H1 (cell line): ENCODE measurements around the gene EPS8. TPM values are rescaled to one million over a fixed set of nuclear protein-coding genes. Genes with fewer than 3 reads are reported as not detected.

Experiments used
- CTCF ChIA-PET: fragments of 300-600 bp; sonication (Branson Sonifier 250); formaldehyde crosslinking; loops from one replicate; lab custom pipeline; 2021; ENCODE audit not compliant: partially characterized antibody; lab: Charles Lee
- POLR2A ChIA-PET: fragments of 300-600 bp; sonication (Branson Sonifier 250); formaldehyde crosslinking; loops from one replicate; lab custom pipeline; 2021; ENCODE audit warnings: inconsistent platforms; ENCODE audit not compliant: partially characterized antibody; lab: Charles Lee
- DNase-seq, 2 experiments: peaks; one replicate each; pipeline versions ENCODE4 v3.0.0 to v3.0.0-alpha.2; 2010 to 2022; ENCODE audit warnings: low spot score in 2 of 2, low read depth in 1 of 2, mixed read lengths in 1 of 2
- FAIRE-seq: peaks from 2 replicates; lab custom pipeline; 2011; peaks lifted over from hg19 to GRCh38; lab: Jason Lieb, UNC
- H2AFZ ChIP-seq: 2 replicates; pipeline ENCODE4 v1.8.1; 2012; ENCODE audit warnings: low read length, inconsistent platforms
- H2AK5ac ChIP-seq: 2 replicates; pipeline ENCODE4 v1.6.1; 2013; ENCODE audit warnings: low read depth, low read length
- H2BK120ac ChIP-seq: replicated peaks from 2 replicates; pipeline ENCODE3; 2013; ENCODE audit warnings: low read depth, low read length, inconsistent platforms
- H2BK12ac ChIP-seq: 2 replicates; pipeline ENCODE4 v1.6.1; 2013; ENCODE audit warnings: low read depth, low read length
- H2BK15ac ChIP-seq: 2 replicates; pipeline ENCODE4 v1.6.1; 2013; ENCODE audit warnings: low read length
- H2BK20ac ChIP-seq: 2 replicates; pipeline ENCODE4 v1.6.1; 2013; ENCODE audit warnings: low read length
- H2BK5ac ChIP-seq: 2 replicates; pipeline ENCODE4 v1.6.1; 2013; ENCODE audit warnings: low read depth, low read length
- H3K14ac ChIP-seq: 2 replicates; pipeline ENCODE4 v1.6.1; 2013; ENCODE audit warnings: inconsistent platforms; ENCODE audit not compliant: insufficient read length
- H3K18ac ChIP-seq: 2 replicates; pipeline ENCODE4 v1.6.1; 2013; ENCODE audit warnings: low read length; ENCODE audit errors: extremely low read depth
- H3K23ac ChIP-seq: 2 replicates; pipeline ENCODE4 v1.6.1; 2013; ENCODE audit warnings: inconsistent platforms; ENCODE audit not compliant: insufficient read length
- H3K23me2 ChIP-seq: 2 replicates; pipeline ENCODE4 v1.6.1; 2013; ENCODE audit warnings: low read depth, low read length
- H3K27ac ChIP-seq: 2 replicates; pipeline ENCODE4 v1.6.1; 2011; ENCODE audit warnings: low read depth, low read length, inconsistent platforms
- H3K27me3 ChIP-seq, 4 experiments: replicated peaks in 1 of 4; 1 replicate in 1 of 4; 2 replicates in 3 of 4; pipeline versions ENCODE4 v1.6.1 to v1.8.1; 2011 to 2013; ENCODE audit warnings: low read length in 3 of 4, mild to moderate bottlenecking in 3 of 4, inconsistent platforms in 2 of 4, mixed read lengths in 2 of 4, moderate library complexity in 1 of 4; ENCODE audit not compliant: control insufficient read depth in 3 of 4, insufficient read depth in 3 of 4; ENCODE audit errors: extremely low read depth in 1 of 4
- H3K36me3 ChIP-seq, 4 experiments: 2 replicates each; pipeline versions ENCODE4 v1.6.1 to v1.8.1; 2011 to 2013; ENCODE audit warnings: mild to moderate bottlenecking in 4 of 4, low read length in 3 of 4, moderate library complexity in 2 of 4, control low read depth in 1 of 4, inconsistent platforms in 1 of 4; ENCODE audit not compliant: insufficient read depth in 4 of 4, control insufficient read depth in 2 of 4
- H3K4ac ChIP-seq: replicated peaks from 2 replicates; pipeline ENCODE3; 2013; ENCODE audit warnings: low read length, low read depth, mixed read lengths, inconsistent platforms; ENCODE audit not compliant: insufficient read length
- H3K4me1 ChIP-seq, 4 experiments: replicated peaks in 1 of 4; 1 replicate in 1 of 4; 2 replicates in 3 of 4; pipeline versions ENCODE4 v1.6.1 to v1.8.1; 2011 to 2013; ENCODE audit warnings: low read length in 3 of 4, inconsistent platforms in 2 of 4, mixed read lengths in 1 of 4; ENCODE audit not compliant: insufficient read depth in 4 of 4, control insufficient read depth in 3 of 4
- H3K4me2 ChIP-seq, 2 experiments: 2 replicates each; pipeline versions ENCODE4 v1.6.1 to v1.8.1; 2011 to 2013; ENCODE audit warnings: low read depth in 2 of 2, low read length in 2 of 2, control low read depth in 1 of 2, inconsistent platforms in 1 of 2, mild to moderate bottlenecking in 1 of 2; ENCODE audit not compliant: insufficient read depth in 1 of 2
- H3K4me3 ChIP-seq, 4 experiments: fragments of 200-600, 300-600 bp in 1 of 4; sonication (generic), shearing (Covaris generic), sonication (Bioruptor Twin) in 1 of 4; 2 replicates each; pipeline versions ENCODE4 v1.5.1 to v1.8.1; 2011 to 2016; ENCODE audit warnings: low read length in 4 of 4, low read depth in 3 of 4, control low read depth in 2 of 4, inconsistent platforms in 2 of 4, mild to moderate bottlenecking in 2 of 4, mixed read lengths in 1 of 4, moderate library complexity in 1 of 4; ENCODE audit not compliant: insufficient read depth in 2 of 4; ENCODE audit errors: extremely low read depth in 1 of 4
- H3K56ac ChIP-seq: replicated peaks from 2 replicates; pipeline ENCODE3; 2013; ENCODE audit warnings: low read depth, mild to moderate bottlenecking, mixed read lengths, low read length, inconsistent platforms; ENCODE audit not compliant: insufficient read length
- H3K79me1 ChIP-seq: 2 replicates; pipeline ENCODE4 v1.6.1; 2013; ENCODE audit warnings: low read depth, low read length, control low read depth
- H3K79me2 ChIP-seq, 2 experiments: 2 replicates each; pipeline versions ENCODE4 v1.6.1 to v1.8.1; 2012 to 2013; ENCODE audit warnings: low read length in 2 of 2, mild to moderate bottlenecking in 2 of 2, inconsistent platforms in 1 of 2; ENCODE audit not compliant: insufficient read depth in 2 of 2, control insufficient read depth in 1 of 2
- H3K9ac ChIP-seq, 4 experiments: replicated peaks in 1 of 4; 1 replicate in 1 of 4; 2 replicates in 3 of 4; pipeline versions ENCODE4 v1.6.1 to v1.8.1; 2011 to 2013; ENCODE audit warnings: low read depth in 3 of 4, low read length in 3 of 4, control low read depth in 2 of 4, mild to moderate bottlenecking in 2 of 4, moderate library complexity in 2 of 4, inconsistent platforms in 1 of 4; ENCODE audit errors: extremely low read depth in 1 of 4
- H3K9me3 ChIP-seq, 2 experiments: 2 replicates each; pipeline versions ENCODE4 v1.6.1 to v1.8.1; 2012 to 2013; ENCODE audit warnings: mild to moderate bottlenecking in 2 of 2, moderate library complexity in 2 of 2, control low read depth in 1 of 2, inconsistent platforms in 1 of 2, low read depth in 1 of 2, low read length in 1 of 2, mixed read lengths in 1 of 2; ENCODE audit not compliant: insufficient read depth in 2 of 2
- H4K20me1 ChIP-seq, 2 experiments: replicated peaks in 1 of 2; 2 replicates each; pipeline versions ENCODE3 to v1.8.1; 2011 to 2013; ENCODE audit warnings: inconsistent platforms in 2 of 2, low read length in 2 of 2, mild to moderate bottlenecking in 1 of 2; ENCODE audit not compliant: insufficient read depth in 2 of 2, control insufficient read depth in 1 of 2
- H4K5ac ChIP-seq: 2 replicates; pipeline ENCODE4 v1.6.1; 2013; ENCODE audit warnings: low read length, low read depth, mixed read lengths, inconsistent platforms; ENCODE audit not compliant: insufficient read length
- H4K8ac ChIP-seq: 2 replicates; pipeline ENCODE4 v1.8.0; 2013; ENCODE audit warnings: mild to moderate bottlenecking, moderate library complexity, low read length, inconsistent platforms; ENCODE audit not compliant: insufficient read depth; ENCODE audit errors: extremely low read depth
- H4K91ac ChIP-seq: replicated peaks from 2 replicates; pipeline ENCODE3; 2013; ENCODE audit warnings: low read length, mixed read lengths, inconsistent platforms; ENCODE audit not compliant: insufficient read length
- BRCA1 ChIP-seq: IDR thresholded peaks from 2 replicates; pipeline ENCODE4 v1.6.1; 2012; ENCODE audit warnings: low read depth, low read length, improper control_type of control experiment
- CBX5 ChIP-seq: fragments of 300-800, 300-1000 bp; sonication (generic); IDR thresholded peaks from 2 replicates; pipeline ENCODE4 v1.7.1; 2016; ENCODE audit warnings: antibody characterized with exemption, low read length, low read depth
- CEBPB ChIP-seq: IDR thresholded peaks from 2 replicates; pipeline ENCODE4 v1.6.1; 2012; ENCODE audit warnings: low read depth, low read length
- E2F6 ChIP-seq: IDR thresholded peaks from 2 replicates; pipeline ENCODE4 v1.6.1; 2012; ENCODE audit warnings: inconsistent platforms
- FOSL1 ChIP-seq: IDR thresholded peaks from 2 replicates; pipeline ENCODE4 v1.6.1; 2011; ENCODE audit warnings: mild to moderate bottlenecking, low read depth, low read length, moderate library complexity; ENCODE audit not compliant: insufficient read depth
- JUN ChIP-seq: IDR thresholded peaks from 2 replicates; pipeline ENCODE4 v1.6.1; 2011; ENCODE audit warnings: low read depth, mild to moderate bottlenecking, improper control_type of control experiment, low read length
- MAX ChIP-seq: IDR thresholded peaks from 2 replicates; pipeline ENCODE4 v1.6.1; 2012; ENCODE audit warnings: inconsistent platforms
- NANOG ChIP-seq: IDR thresholded peaks from 2 replicates; pipeline ENCODE4 v1.6.1; 2011; ENCODE audit warnings: low read length, low read depth, mild to moderate bottlenecking, inconsistent platforms; ENCODE audit not compliant: insufficient read depth, poor library complexity, severe bottlenecking
- POLR2AphosphoS5 ChIP-seq: IDR thresholded peaks from 2 replicates; pipeline ENCODE4 v1.6.1; 2011; ENCODE audit warnings: low read depth, low read length
- RBBP5 ChIP-seq: IDR thresholded peaks from 2 replicates; pipeline ENCODE4 v1.7.1; 2012; ENCODE audit warnings: low read depth, mild to moderate bottlenecking, inconsistent platforms, low read length, moderate library complexity, borderline replicate concordance
- RNF2 ChIP-seq: fragments of 200-900, 300-1000 bp; sonication (generic); IDR thresholded peaks from 2 replicates; pipeline ENCODE4 v1.7.1; 2016; ENCODE audit warnings: borderline replicate concordance, low read depth, mild to moderate bottlenecking, antibody characterized with exemption, low read length; ENCODE audit not compliant: poor library complexity, severe bottlenecking; ENCODE audit errors: missing control alignments
- SAP30 ChIP-seq: fragments of 300-600 bp; sonication (generic); IDR thresholded peaks from 2 replicates; pipeline ENCODE4 v1.7.1; 2012; ENCODE audit warnings: low read length, moderate library complexity, mild to moderate bottlenecking, inconsistent platforms; ENCODE audit not compliant: insufficient read depth, insufficient replicate concordance
- SP4 ChIP-seq: IDR thresholded peaks from 2 replicates; pipeline ENCODE4 v1.6.1; 2012; ENCODE audit warnings: low read length, inconsistent platforms
- TEAD4 ChIP-seq: IDR thresholded peaks from 2 replicates; pipeline ENCODE4 v1.6.1; 2012; ENCODE audit warnings: low read depth, low read length, inconsistent platforms, mixed read lengths
- WGBS, 2 experiments: shearing (Covaris generic) in 1 of 2; methylation state at CpG; one replicate each; pipeline versions ENCODE4 v1.1.6 to v1.1.7; 2013 to 2015; ENCODE audit warnings: low lambda C conversion rate in 2 of 2, mixed read lengths in 2 of 2, inconsistent platforms in 1 of 2, low coverage in 1 of 2, missing lambda C conversion rate in 1 of 2; ENCODE audit not compliant: insufficient replicate concordance in 2 of 2, insufficient coverage in 1 of 2, insufficient read length in 1 of 2; ENCODE audit errors: extremely low coverage in 1 of 2, missing lambda C conversion rate in 1 of 2; 5-methylcytosine and 5-hydroxymethylcytosine counted together
- polyA plus RNA-seq, 7 experiments: library from polyadenylated mRNA; depleted of rRNA in 3 of 7; stranded (reverse) in 5 of 7; unstranded in 2 of 7; fragments of >200 nt in 5 of 7; fragments of 200-250 nt in 2 of 7; gene quantifications; 1 replicate in 5 of 7; 2 replicates in 1 of 7; 4 replicates in 1 of 7; pipeline versions ENCODE4 v1.2.1 to v1.2.3, GENCODE V29; 2011 to 2013; ENCODE audit warnings: missing spikeins in 2 of 7, mixed read lengths in 2 of 7
- total RNA-seq: library from RNA; stranded (reverse); fragmentation: NEBNext Ultra II Directional; extraction: Animal tissue kit (Norgen Biotek cat#: 25700); gene quantifications from 2 replicates; pipeline ENCODE4 v1.2.1, GENCODE V29; 2021

Gene EPS8
- total and polyA plus RNA-seq, 2 of the 8 experiments (the other 6 are each of a cell fraction or from before 2014, with no cell fraction given): 3.0 to 4.6 TPM

- Histone ChIP-seq H3K23ac (no peak overlapping the region), H3K4me2 (no peak overlapping the region), H3K79me1 (no peaks in the 10 kb centered on the region), H4K8ac (no peak overlapping the region), H3K56ac (no peak overlapping the region), H3K18ac (no peak overlapping the region), H3K36me3 (no peaks in the 10 kb centered on the region), H2BK120ac (no peak overlapping the region), H4K5ac (no peak overlapping the region), H4K91ac (no peak overlapping the region), H3K27me3 (no peaks in the 10 kb centered on the region), H2BK12ac (no peak overlapping the region), H3K27ac (no peak overlapping the region), H3K9ac (no peak overlapping the region), H4K20me1 (no peaks in the 10 kb centered on the region), H2BK20ac (no peak overlapping the region), H2AFZ (no peak overlapping the region), H3K14ac (no peak overlapping the region), H2BK5ac (no peak overlapping the region), H3K79me2 (no peaks in the 10 kb centered on the region), H2AK5ac (no peak overlapping the region), H3K9me3 (no peaks in the 10 kb centered on the region), H3K4me3 (no peak overlapping the region), H2BK15ac (no peak overlapping the region), H3K4ac (no peak overlapping the region), H3K23me2 (no peaks in the 10 kb centered on the region), H3K4me1 (no peaks in the 10 kb centered on the region)
- FAIRE-seq: no peak
- ChIA-PET CTCF (interaction anchor here (0.6 to 1.0 kb wide), 3 partner anchors 12 to 470 kb away, joined by 3 read pairs; no protein-coding TSS in a partner anchor), POLR2A (no interaction called here)
- no peak for DNase-seq
- 93% methylated on average over 2 of the region's 2 CpGs; no CpG with 5 or more reads in 1 of the 2 experiments for WGBS, 2 experiments
- TF ChIP-seq RBBP5 (no peak), FOSL1 (no peak), BRCA1 (no peak), NANOG (no peak), CEBPB (no peak), TEAD4 (no peak), RNF2 (no peak), SP4 (no peak), MAX (no peak), JUN (no peak), POLR2AphosphoS5 (no peak), SAP30 (no peak), E2F6 (no peak), CBX5 (no peak)
Observed at GRCh38 chr12:15741082-15741481, 48.1 kb downstream of the EPS8 start.
